Osteoblast (primary cell): ENCODE results near the gene CLUH. TPM values are rescaled to one million over a fixed set of nuclear protein-coding genes. Genes with fewer than 3 reads are reported as not detected.

ENCODE experiments used
- DNase-seq: peaks from one replicate; pipeline ENCODE4 v3.0.0; 2011; ENCODE audit warnings: low spot score, mixed read lengths; ENCODE audit not compliant: insufficient read length; ENCODE audit errors: missing footprints
- H2AFZ ChIP-seq: 2 replicates; pipeline ENCODE4 v1.6.0; 2011; ENCODE audit warnings: mild to moderate bottlenecking, low read length
- H3K27ac ChIP-seq: 2 replicates; pipeline ENCODE4 v1.5.1; 2011; ENCODE audit warnings: mild to moderate bottlenecking, low read depth, low read length, moderate library complexity
- H3K27me3 ChIP-seq: 2 replicates; pipeline ENCODE4 v1.6.0; 2012; ENCODE audit warnings: mild to moderate bottlenecking, control low read depth, inconsistent platforms, low read length, moderate library complexity; ENCODE audit not compliant: insufficient read depth
- H3K36me3 ChIP-seq: 2 replicates; pipeline ENCODE4 v1.5.1; 2011; ENCODE audit warnings: mild to moderate bottlenecking, low read length, control low read depth, moderate library complexity; ENCODE audit not compliant: insufficient read depth
- H3K4me1 ChIP-seq: 2 replicates; pipeline ENCODE4 v1.5.1; 2011; ENCODE audit warnings: mild to moderate bottlenecking, low read length, control low read depth, moderate library complexity; ENCODE audit not compliant: insufficient read depth
- H3K4me2 ChIP-seq: 2 replicates; pipeline ENCODE4 v1.6.0; 2011; ENCODE audit warnings: mild to moderate bottlenecking, low read length; ENCODE audit not compliant: insufficient read depth
- H3K4me3 ChIP-seq: fragments of 200-600 bp; sonication (generic); 3 replicates; pipeline ENCODE4 v1.5.1; 2012; ENCODE audit warnings: mild to moderate bottlenecking, low read length, inconsistent platforms; ENCODE audit not compliant: insufficient read depth
- H3K79me2 ChIP-seq: 2 replicates; pipeline ENCODE4 v1.6.0; 2012; ENCODE audit warnings: mild to moderate bottlenecking, low read length, control low read depth, inconsistent platforms; ENCODE audit not compliant: insufficient read depth
- H3K9me3 ChIP-seq: 2 replicates; pipeline ENCODE4 v1.5.1; 2011; ENCODE audit warnings: low read depth, low read length, control low read depth
- H4K20me1 ChIP-seq: 2 replicates; pipeline ENCODE4 v1.6.0; 2012; ENCODE audit warnings: mild to moderate bottlenecking, low read length, control low read depth; ENCODE audit not compliant: insufficient read depth
- CTCF ChIP-seq: IDR thresholded peaks from 2 replicates; pipeline ENCODE4 v1.5.1; 2011; ENCODE audit warnings: mild to moderate bottlenecking, low read depth, low read length, moderate library complexity; ENCODE audit errors: extremely low read depth
- total RNA-seq: library from RNA; depleted of rRNA; stranded (reverse); fragments of >200 nt; gene quantifications from 2 replicates; pipeline ENCODE4 v1.2.3, GENCODE V29; 2012

CLUH gene
- total RNA-seq, 1 donor, result 41.6 TPM

- no peaks in the 10 kb centered on the region for H3K27me3 ChIP-seq
- H3K4me2 ChIP-seq, result peak overlapping the region; percentile 98
- peak; percentile 93 for DNase-seq
- no peaks in the 10 kb centered on the region for H3K9me3 ChIP-seq
- H3K79me2 ChIP-seq, result peaks cover 56% of the 10 kb centered on the region
- peaks cover 42% of the 10 kb centered on the region for H3K4me1 ChIP-seq
- H3K27ac ChIP-seq, result peak overlapping the region; percentile 60
- H3K4me3 ChIP-seq, result peak overlapping the region; percentile 87
- peaks cover 38% of the 10 kb centered on the region for H4K20me1 ChIP-seq
- H2AFZ ChIP-seq, result peak overlapping the region; percentile 61
- H3K36me3 ChIP-seq, result no peaks in the 10 kb centered on the region
- no peak for TF ChIP-seq CTCF
These were observed 559 bp downstream of the CLUH start for GRCh38 chr17:2710803-2711607.

GRCh38 chr17:2710071-2710802 lies 1.3 kb downstream of the CLUH start:
- DNase-seq, result peak; percentile 88
- H3K4me3 ChIP-seq, result peak overlapping the region; percentile 87
- H3K9me3 ChIP-seq, result no peaks in the 10 kb centered on the region
- peaks cover 47% of the 10 kb centered on the region for H3K4me1 ChIP-seq
- peaks cover 63% of the 10 kb centered on the region for H3K79me2 ChIP-seq
- no peak overlapping the region for H2AFZ ChIP-seq
- no peak for TF ChIP-seq CTCF
- no peaks in the 10 kb centered on the region for H3K27me3 ChIP-seq
- H4K20me1 ChIP-seq, result peaks cover 45% of the 10 kb centered on the region
- H3K27ac ChIP-seq, result peak overlapping the region; percentile 60
- H3K4me2 ChIP-seq, result peak overlapping the region; percentile 98
- no peaks in the 10 kb centered on the region for H3K36me3 ChIP-seq

DNA sequence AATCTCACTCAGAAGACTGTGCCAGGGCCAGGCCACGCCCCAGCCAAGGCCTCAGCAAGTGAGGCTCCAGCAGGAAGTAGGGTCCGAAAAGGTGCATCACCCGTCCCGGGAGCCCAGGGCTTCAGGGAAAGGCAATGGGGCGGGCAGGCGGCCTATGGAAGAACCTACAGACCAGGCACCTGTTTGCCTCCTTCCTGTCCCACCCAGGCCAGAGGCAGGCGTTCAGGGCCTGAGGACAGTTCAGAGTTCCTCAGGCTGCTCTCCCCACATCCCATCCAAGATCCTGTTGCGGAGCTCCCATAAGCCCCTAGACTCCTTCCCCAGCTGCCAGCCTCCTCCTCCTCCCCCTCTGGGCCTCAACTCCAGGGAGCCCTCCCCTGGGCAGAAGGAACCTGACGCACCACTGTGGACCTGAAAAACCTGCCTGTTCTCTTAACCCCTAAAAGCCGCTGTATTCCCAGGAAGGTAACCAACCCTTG lies 2.3 kb downstream of the CLUH start:
- Histone ChIP-seq H3K4me2 (peak overlapping the region; percentile 98), H3K4me3 (peak overlapping the region; percentile 7)
- peak; percentile 74 for DNase-seq

More for the DNA sequence above, 2.3 kb downstream of the CLUH start:
- Histone ChIP-seq H3K27me3 (no peaks in the 10 kb centered on the region), H3K36me3 (no peaks in the 10 kb centered on the region), H3K27ac (peak overlapping the region; percentile 33), H3K4me1 (peaks cover 47% of the 10 kb centered on the region), H3K79me2 (peaks cover 74% of the 10 kb centered on the region), H2AFZ (no peak overlapping the region), H3K9me3 (no peaks in the 10 kb centered on the region), H4K20me1 (peaks cover 55% of the 10 kb centered on the region)
- TF ChIP-seq CTCF, result no peak
